GM19025 (cell line): Measurements from ENCODE around the gene NCAPH2.
"Not testable (repeated sequence)": the region's sequence is repeated elsewhere in the genome, so short reads cannot be mapped to it uniquely, and the experiment has no call there.

Source experiments
- ATAC-seq: cut with Tn5 transposase; IDR thresholded peaks from one replicate; pipeline ENCODE4 v1.9.1; 2021; ENCODE audit warnings: mild to moderate bottlenecking, low read depth, moderate library complexity; ENCODE audit not compliant: unreplicated experiment

Gene NCAPH2

DNA sequence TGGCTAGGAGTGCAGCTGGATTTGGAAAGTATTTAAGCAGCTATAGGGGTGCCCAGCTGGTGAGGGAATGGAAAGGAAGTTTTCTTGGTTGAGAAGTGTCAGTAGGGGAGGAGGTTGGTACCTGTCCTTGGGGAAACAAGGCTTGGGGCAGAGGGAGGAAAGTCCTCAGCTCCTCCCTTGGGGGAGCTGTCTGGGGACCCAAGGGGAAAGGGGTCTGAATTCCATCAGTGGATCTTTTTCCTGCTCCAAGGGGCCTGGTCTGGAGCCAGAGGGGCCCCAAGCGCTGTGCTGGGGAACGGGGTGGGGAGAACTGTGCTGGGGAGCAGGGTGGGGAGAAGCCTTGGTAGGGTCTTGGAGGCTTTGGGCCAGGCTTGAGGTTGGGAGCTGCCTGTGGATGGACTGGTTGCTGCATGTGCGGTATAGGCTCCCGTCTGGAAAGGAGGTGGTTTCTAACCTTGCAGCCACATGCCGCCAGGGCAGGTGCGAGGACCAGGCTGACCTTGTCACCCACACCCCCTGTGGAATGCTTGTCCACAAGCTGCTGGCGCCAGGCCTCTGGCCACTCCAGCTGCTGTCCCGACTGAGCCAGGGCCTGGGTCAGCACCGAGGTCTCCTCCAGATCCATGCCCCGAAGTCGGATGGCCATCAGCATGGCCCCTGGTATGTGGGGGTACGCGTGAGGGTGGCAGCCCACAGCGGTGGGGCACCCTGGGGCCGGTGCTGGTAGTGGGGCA is 20.8 kb downstream of the NCAPH2 start:
- no peak for ATAC-seq

DNA sequence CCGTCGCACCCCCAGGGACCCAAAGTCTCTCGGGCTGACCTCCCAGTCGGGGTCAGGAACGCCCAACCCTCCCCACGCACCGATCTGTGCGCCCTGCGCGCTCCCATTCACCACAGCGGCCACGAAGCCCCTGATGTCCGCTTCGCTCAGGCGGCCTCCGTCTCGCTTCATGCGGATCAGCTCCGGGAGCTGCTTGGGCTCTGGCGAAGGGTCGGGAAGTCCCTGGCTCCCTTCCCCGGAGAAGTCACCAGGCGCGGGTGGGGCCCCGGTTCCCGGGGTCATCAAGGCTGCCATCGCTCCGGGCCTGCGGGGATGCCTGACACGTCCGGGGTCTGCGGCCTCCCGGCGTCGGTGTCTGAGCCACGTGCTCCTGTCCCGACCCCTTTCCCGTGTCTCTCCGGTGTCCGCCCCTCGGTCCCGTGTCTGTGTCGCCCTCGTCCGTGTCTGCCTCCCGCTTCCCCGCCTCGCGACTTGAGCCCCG is 21.4 kb downstream of the NCAPH2 start:
- ATAC-seq: no peak

DNA sequence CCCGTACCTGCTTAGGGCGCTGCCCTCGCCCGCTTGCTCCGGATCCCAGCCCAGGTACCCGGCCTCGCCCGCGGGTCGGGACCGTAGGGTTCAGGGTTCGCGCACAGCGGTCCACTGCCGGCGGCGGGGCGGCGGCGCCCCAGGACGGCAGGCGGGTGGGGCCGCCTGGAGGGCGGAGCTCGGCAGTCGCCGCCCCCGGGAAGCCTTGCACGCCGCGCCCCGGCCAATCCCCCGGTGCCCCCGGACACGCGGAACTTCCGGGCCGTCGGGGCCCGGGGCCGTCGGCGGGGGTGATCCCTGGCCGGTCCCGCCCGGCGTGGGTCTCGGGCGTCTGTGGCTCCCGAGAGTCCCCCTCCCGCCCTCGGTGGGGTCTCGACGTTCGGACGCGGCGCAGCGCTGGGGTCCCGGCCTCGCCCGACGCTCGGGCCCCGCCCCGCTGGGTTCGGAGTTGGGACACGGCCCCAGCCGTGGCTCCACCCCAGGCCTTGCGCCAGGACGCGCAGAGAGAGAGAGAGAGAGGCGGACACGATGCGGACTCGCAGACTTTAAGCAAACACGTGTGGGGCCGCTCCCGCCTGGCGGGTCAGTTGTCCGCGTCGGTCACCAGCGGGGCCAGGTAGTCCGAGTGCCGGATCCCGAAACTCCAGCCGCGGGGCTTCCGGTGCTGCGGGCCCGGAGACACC is 22.0 kb downstream of the NCAPH2 start, which contains the start of gene TYMP:
TSS of gene TYMP (minus strand) at position 116 of the 683 bp plus-strand sequence. CDS start 303 bp downstream, outside the sequence.
- peak; percentile 28 for ATAC-seq

DNA sequence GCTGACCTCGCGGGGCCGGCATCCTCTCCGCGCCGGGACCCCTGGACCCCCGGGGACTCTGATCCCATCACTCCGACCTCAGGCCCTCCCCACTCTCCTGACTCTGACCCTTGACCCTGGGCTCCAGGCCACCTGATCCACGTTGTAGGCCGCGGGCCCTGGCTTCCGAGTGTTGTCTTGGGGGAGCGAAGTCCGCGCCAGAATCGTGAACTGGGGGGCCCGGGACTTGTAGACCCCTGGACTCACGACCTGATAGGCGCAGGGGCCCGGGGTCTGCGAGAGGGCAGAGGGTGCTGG is 22.5 kb downstream of the NCAPH2 start:
- no peak for ATAC-seq

DNA sequence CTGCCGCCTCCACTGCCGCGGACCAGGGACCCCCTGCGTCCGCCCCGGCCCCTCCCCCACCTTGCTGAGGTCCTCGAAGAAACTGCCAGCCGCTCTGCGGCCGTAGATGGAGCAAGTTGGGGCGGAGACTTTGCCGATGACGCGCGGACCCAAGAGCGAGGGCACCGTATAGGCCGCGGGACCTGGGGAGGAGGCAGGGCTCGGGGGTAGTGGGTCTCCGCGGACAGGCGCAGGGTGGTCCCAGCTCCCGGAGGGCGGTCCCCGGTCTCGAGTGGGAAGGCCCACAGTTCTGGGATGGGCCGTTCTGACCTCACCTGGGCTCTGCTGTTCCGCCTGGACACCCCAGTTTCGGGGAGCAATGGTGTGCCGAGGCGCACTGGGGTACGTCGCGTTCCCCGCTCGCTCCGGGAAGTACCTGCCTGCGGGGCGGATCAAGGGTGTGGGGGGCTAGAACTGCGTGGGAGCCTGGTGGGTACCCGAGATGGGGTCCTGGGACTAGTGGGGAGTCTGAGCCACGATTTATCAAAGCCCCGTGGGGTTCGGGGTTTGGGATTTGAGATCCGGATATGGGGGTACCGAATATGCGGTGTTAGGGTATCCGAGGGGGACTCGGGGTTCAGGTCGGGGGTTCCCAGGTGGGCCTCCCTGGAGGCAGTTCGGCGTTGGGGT is 23.0 kb downstream of the NCAPH2 start:
- no peak for ATAC-seq

DNA sequence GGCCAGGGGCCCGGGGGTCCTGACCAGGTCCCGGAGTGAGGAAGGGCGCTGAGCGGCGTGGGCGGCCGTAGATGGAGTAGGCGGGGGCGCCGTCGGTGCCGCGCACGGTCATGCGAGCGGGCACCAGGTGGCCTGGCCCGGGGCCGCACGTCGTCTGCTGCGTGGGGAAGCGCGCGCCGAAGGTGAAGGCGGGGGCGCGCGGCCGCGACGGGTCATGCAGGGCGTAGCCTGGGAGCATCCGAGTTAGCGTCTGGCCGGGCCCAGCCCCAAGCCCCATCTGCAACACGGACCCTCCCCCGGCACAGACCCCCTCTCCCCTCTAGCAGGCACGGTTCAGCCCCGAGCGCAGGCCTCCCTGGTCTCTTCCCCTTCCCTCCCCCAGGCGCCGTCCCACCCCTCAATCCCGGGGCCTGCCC is 23.5 kb downstream of the NCAPH2 start:
- no peak for ATAC-seq

DNA sequence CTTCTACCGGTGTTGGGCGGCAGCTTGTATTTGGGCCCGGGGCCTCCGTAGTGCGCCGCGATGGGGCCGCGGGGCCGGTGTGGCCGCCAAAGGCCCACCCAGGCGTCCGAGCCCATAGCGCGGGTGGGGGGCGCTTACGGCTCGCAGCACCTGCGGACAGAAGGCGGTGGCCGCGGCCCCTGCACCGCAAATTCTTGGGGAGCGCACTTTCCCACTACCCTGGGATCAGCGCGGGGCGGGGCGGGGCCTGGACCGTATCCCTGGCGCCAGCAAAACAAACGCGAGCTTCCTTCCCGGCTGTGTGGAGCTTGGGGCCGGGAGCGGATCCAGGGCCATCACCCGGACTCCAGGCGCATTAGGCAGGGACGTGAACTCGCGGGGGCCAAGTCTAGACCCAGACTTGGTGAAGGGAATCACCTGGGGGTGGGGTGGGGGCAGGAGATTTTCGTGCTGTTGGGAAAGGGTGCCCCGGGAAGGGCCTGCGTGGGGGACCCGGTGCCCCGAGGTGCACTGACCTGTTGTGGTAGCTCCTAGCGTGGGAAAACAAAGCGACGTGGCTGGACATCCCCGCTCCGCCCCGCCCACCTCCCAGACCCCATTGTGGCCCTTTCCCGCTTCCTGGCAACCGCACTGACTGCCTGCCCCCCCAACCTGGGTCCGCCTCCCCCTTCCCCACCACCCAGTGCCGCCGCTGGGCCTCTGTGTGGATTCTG is 24.1 kb downstream of the NCAPH2 start:
- ATAC-seq: no peak

DNA sequence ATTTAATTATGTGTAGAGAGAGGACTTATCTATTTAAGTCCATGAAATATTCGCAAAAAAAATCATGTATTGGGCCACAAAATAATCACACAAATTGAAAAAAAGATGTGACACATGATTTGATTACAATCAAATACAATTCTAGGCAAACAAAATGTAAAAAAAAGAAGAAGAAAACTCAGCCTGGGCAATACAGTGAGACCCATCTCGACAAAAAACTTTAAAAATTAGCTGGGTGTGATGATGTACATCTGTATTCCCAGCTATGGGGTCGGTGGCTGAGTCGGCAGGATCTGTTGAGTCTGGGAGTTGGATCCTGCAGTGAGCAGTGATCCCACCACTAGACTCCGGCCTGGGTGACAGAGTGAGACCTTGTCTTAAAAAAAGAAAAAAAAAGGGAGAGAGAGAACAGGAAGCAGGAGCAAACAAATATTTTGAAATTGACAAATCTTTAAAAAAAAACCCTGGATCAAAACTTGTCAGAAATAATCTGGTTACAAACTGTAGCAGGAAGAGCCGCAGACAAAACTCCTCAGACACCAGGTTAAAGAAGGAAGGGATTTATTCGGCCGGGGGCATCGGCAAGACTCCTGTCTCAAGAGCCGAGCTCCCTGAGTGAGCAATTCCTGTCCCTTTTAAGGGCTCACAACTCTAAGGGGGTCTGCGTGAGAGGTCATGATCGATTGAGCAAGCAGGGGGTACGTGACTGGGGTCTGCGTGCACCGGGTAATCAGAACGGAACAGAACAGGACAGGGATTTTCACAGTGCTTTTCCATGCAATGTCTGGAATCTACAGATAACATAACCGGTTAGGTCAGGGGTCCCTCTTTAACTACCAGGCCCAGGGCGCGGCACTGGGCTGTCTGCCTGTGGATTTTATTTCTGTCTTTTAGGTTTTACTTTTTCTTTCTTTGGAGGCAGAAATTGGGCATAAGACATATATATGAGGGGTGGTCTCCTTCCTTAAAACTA is 25.1 kb downstream of the NCAPH2 start:
- ATAC-seq: no peak

DNA sequence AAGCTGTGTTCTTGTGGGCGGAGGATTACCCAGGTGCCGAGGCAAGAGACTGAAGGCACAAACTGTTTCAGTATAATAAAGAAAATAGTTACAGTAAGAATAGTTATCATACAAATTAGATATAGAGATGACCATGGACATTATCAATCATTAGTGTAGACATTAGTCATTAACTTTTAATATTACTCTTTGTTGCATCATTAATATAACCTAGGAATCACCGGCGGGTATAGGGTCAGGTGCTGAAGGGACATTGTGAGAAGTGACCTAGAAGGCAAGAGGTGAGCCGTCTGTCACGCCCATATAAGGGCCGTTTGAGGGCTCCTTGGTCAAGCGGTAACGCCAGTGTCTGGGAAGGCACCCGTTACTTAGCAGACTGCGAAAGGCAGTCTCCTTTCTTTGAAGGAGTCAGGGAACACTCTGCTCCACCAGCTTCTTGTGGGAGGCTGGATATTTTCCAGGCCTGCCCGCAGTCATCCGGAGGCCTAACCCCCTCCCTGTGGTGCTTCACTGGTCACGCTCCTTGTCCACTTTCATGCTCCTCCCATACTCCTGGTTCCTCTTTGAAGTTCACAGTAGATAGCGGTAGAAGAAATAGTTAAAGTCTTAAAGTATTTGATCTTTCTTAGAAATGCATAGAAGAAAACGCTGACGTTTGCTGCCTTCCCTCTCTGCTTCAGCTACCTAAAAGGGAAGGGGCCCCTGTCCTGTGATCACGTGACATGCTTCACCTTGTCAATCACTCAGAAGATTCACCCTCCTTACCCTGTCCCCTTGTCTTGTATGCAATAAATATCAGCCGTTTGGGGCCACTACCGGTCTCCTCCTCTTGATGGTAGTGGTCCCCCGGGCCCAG is 26.1 kb downstream of the NCAPH2 start:
- ATAC-seq: not testable (repeated sequence)

DNA sequence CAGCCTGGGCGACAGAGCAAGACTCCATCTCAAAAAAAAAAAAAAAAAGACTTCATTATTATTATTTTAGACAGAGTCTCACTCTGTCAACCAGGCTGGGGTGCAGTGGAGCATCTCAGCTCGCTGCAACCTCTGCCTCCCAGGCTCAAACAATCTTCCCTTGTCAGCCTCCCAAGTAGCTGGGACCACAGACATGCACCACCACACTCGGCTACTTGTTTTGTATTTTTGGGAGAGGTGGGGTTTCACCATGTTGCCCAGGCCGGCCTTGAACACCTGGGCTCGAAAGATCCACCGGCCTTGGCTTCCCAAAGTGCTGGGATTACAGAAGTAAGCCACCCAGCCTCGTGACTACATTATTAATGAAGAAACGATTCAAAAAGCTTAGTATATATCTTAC is 27.1 kb downstream of the NCAPH2 start:
- no peak for ATAC-seq

DNA sequence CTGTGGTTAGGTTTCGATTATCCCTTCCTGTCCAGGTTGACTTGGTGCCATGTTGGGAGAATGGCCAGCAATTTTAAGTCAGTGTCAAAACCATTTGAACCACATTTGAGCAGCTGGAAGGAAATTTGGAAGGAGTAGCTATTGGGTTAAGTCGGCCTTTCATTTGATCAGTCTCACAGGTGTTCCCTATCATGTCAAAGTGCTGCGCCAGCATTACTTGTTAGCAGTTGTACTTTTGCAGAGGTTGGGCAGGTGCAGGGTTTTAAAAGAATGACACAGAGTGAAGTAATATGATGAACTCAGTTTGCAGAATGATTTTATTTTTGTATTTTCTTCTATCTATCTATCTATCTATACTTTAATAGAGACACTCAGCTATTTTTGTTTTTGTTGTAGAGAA is 28.2 kb downstream of the NCAPH2 start:
- no peak for ATAC-seq

DNA sequence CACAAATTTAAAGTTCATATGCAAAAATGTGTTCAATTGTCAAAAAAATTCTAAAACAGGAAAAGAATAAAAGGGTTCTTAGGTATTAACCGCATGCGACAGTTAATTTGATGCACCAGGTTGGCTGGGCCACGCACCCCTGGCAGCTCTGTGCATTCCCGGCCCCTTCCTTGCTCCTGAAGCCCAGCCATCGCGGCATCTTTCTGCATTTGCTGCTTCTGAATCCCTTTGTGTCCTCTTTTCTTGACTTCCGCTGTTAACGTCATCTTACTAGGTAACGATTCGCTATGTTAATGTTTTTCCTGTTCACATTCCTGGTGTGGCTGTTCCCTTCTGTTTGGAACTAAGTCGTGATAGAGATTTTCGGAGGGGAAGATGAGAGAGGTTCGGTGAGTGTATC is 29.7 kb downstream of the NCAPH2 start:
- no peak for ATAC-seq

DNA sequence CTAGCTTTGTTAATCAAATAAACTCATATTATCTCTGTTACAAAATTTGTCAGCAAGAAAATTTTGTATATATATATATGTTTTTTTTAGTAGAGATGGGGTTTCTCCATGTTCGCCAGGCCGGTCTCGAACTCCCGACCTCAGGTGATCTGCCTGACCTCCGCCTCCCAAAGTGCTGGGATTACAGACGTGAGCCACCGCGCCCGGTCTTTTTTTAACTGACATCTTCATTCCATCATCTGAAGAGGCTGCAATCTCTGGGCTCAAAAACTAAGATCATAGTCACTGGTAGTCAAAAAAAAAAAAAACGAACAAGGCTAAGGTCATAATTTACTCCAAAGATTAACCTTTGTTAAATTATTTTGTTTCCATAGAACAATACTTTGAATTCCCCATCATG is 32.4 kb downstream of the NCAPH2 start:
- no peak for ATAC-seq

DNA sequence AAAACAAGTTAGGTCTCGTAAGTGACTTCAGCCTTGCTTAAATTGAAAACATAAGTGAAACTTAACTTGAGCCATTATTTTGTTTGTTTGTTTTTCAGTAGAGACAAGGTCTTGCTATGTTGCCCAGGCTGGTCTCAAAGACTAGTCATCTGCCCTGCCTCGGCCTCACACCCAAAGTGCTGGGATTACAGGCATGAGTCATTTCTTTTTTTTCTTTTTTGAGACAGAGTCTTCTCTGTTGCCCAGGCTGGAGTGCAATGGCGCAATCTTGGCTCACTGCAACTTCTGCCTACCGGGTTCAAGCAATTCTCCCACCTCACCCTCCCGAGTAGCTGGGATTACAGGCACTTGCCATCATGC is 33.6 kb downstream of the NCAPH2 start:
- not testable (repeated sequence) for ATAC-seq

DNA sequence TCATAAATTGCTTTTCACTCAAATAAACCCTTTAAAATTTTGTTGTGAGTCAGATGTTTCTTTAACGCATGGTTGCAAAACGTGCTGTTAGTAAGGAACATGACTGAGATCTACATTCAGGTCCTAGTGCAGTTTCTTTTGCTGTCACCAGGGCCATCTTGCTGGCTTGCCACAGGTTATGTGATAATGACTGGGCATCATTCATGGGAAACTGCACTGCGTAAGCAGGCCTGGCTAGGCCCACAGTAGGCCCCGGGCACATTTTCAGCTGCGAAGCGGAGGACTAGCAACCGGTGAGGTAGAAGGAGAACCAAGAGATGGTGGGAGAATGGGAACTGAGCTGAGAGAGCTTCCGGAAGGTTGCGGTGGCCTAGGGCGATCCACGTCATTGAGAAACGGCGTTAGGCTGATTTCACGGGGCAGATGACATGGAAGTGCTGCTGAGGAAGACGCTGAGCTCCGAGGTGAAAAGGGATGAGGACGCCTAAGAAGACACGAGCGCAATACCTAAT is 34.4 kb downstream of the NCAPH2 start:
- peak; percentile 29 for ATAC-seq

DNA sequence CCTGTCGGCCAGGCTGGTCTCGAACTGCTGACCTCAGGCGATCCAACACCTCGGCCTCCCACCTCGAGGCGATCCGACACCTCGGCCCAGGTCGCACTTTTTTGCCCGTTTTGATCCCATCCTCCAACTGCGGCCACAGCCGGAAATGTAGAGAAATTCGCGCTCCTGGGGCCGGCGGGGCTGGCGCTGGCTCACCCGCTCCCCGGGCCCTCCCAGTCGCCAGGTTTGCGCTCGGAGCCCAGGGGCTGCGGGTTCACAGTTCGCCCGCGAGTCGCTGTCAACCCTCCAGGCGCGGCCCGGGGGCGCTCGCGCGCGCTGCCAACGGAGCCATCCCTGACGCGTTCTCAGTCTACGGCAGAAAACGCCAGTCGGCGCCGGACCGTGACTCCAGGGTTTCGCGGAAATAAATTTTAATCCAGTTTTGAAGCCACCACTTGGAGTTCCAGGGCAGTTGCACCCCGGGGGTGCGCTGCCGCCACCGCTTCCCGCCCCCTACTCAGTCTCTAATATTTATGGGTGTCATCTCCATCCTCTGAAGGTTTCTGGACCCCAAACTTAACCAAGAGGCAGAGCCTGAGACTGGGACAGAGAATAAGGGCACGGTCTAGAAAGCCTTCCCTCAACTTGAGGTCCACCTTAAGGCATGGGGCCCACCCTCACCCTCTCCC is 36.2 kb downstream of the NCAPH2 start:
- ATAC-seq: no peak

DNA sequence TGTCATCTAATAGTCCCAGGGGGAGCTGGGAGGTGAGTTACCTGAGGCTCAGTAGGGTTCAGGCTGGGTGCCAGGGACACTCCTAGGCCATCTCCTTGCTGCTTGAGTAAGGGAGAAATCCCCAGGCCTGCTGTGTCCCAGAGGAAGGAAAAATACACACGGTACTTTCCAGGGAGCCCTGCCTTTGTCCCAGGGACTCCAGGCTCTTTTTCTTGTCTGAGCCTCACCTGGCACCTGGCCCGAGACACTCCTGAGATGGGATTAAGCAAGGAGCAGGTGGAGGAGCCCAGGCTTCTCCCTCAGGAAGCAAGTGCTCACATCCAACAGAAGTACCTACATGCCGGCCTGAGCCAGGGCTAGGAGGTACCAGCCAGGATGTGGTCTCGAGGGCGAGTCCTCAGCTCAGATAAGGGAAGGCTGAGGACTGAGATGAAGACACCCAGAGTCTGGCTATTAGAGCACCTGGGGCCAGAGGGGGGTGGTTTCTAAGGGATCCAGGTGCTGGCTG is 36.8 kb downstream of the NCAPH2 start:
- no peak for ATAC-seq
